GM23248 (cell line): ENCODE results near the gene TCOF1.

Experiments
- EZH2 ChIP-seq: fragments of 200-600 bp; sonication (generic); IDR thresholded peaks from 2 replicates; pipeline ENCODE4 v1.6.1; 2018; ENCODE audit warnings: antibody characterized with exemption, mild to moderate bottlenecking; ENCODE audit not compliant: insufficient read depth, poor library complexity, severe bottlenecking
- EZH2phosphoT487 ChIP-seq: fragments of 200-600 bp; sonication (generic); IDR thresholded peaks from 2 replicates; pipeline ENCODE4 v1.6.1; 2018; ENCODE audit warnings: antibody characterized with exemption, moderate library complexity, mild to moderate bottlenecking, low read depth; ENCODE audit not compliant: insufficient read depth

DNA sequence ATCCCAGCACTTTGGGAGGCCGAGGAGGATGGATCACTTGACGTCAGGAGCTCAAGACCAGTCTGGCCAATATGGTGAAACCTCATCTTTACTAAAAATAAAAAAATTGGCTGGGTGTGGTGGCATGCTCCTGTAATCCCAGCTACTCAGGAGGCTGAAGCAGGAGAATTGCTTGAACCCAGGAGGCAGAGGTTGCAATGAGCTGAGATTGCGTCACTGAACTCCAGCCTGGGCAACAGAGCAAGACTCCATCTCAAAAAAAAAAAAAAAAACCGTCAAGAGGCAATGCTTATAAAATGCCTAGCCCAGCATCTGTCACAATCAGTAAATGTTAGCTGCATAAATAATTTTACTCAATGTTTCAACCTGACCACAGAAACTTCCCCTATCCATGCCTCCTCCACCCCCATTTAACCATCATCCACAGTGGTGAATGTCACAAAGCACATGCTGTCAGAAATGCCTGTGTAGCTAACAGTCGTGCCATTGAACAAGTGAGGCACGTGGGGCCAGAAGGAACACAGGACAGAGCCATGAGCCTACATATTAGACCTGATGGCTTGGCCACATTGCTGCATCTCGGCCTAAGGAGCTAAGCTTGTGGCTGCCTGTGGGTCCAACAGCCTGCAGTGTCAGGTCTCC is 16.8 kb upstream of the TCOF1 start:
- TF ChIP-seq EZH2phosphoT487 (no peak), EZH2 (no peak)
